BJ (cell line): Measurements from ENCODE around the gene ACOXL. TPM values are rescaled to one million over a fixed set of nuclear protein-coding genes. Genes with fewer than 3 reads are reported as not detected.

Experiments used
- CTCF ChIA-PET: fragments of 350-600 bp; formaldehyde crosslinking; extraction: SDS; loops from one replicate; lab custom pipeline; 2021; ENCODE audit warnings: antibody characterized with exemption, inconsistent platforms; lab: Yijun Ruan, JAX
- POLR2A ChIA-PET: fragments of 300-600 bp; sonication (Branson Sonifier 250); formaldehyde crosslinking; extraction: SDS; loops from one replicate; lab custom pipeline; 2021; ENCODE audit warnings: antibody characterized with exemption; lab: Charles Lee
- DNase-seq: peaks from one replicate; pipeline ENCODE4 v3.0.0-alpha.2; 2011; ENCODE audit warnings: low read depth
- H3K27me3 ChIP-seq: 2 replicates; pipeline ENCODE4 v1.6.0; 2011; ENCODE audit warnings: low read length; ENCODE audit not compliant: control insufficient read depth, insufficient read depth
- H3K36me3 ChIP-seq: 2 replicates; pipeline ENCODE4 v1.5.1; 2011; ENCODE audit warnings: low read length; ENCODE audit not compliant: control insufficient read depth, insufficient read depth
- H3K4me3 ChIP-seq: 2 replicates; pipeline ENCODE4 v1.5.1; 2011; ENCODE audit warnings: low read depth, mild to moderate bottlenecking, control low read depth, low read length
- polyA plus RNA-seq: library from polyadenylated mRNA; depleted of rRNA; stranded (reverse); fragments of >200 nt; gene quantifications from 2 replicates; pipeline ENCODE4 v1.2.3, GENCODE V29; 2011
- TF ChIP-seq, protein P1 (sequence below): IDR thresholded peaks from 2 replicates; pipeline ENCODE4 v1.5.1; 2011; ENCODE audit warnings: low read depth, mild to moderate bottlenecking, control low read depth, inconsistent platforms, low read length, moderate library complexity; ENCODE audit not compliant: insufficient read depth

Gene ACOXL
- polyA plus RNA-seq, 1 experiment, result not detected

GRCh38 chr2:111149882-111150455 is 417.6 kb downstream of the ACOXL start:
- H3K4me3 ChIP-seq, result no peak overlapping the region
- H3K27me3 ChIP-seq, result no peaks in the 10 kb centered on the region
- DNase-seq, result no peak
- TF ChIP-seq, protein P1, sequence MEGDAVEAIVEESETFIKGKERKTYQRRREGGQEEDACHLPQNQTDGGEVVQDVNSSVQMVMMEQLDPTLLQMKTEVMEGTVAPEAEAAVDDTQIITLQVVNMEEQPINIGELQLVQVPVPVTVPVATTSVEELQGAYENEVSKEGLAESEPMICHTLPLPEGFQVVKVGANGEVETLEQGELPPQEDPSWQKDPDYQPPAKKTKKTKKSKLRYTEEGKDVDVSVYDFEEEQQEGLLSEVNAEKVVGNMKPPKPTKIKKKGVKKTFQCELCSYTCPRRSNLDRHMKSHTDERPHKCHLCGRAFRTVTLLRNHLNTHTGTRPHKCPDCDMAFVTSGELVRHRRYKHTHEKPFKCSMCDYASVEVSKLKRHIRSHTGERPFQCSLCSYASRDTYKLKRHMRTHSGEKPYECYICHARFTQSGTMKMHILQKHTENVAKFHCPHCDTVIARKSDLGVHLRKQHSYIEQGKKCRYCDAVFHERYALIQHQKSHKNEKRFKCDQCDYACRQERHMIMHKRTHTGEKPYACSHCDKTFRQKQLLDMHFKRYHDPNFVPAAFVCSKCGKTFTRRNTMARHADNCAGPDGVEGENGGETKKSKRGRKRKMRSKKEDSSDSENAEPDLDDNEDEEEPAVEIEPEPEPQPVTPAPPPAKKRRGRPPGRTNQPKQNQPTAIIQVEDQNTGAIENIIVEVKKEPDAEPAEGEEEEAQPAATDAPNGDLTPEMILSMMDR, result no peak
- H3K36me3 ChIP-seq, result no peaks in the 10 kb centered on the region
- ChIA-PET CTCF (no interaction called here), POLR2A (no interaction called here)

- no peaks in the 10 kb centered on the region for H3K27me3 ChIP-seq
- CTCF ChIA-PET, result no interaction called here
- no peak for DNase-seq
- POLR2A ChIA-PET, result no interaction called here
- H3K4me3 ChIP-seq, result no peak overlapping the region
- TF ChIP-seq, protein P1, result no peak
- no peaks in the 10 kb centered on the region for H3K36me3 ChIP-seq
Measured at GRCh38 chr2:111154758-111155157, 422.4 kb downstream of the ACOXL start.

DNA sequence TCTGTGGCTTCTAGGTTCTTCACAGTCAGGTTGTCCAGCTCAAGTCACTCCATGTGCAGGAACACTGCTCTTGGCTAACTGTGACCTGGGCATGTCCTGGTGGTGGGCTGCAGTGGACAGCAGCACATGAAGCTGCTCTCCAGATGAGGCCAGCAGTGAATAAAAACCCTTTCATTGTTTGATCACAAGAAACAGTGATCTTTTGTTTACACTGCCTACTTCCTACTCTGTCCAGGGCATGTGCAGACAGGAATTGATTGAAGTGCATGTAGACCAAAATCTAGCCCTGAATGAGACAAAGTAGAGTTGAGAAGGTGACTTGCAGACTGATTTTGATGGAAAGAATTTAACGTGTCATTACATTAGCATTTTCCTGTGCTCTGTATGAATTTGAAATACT is 423.2 kb downstream of the ACOXL start:
- DNase-seq, result no peak
- TF ChIP-seq, protein P1, result no peak
- CTCF ChIA-PET, result no interaction called here

DNA sequence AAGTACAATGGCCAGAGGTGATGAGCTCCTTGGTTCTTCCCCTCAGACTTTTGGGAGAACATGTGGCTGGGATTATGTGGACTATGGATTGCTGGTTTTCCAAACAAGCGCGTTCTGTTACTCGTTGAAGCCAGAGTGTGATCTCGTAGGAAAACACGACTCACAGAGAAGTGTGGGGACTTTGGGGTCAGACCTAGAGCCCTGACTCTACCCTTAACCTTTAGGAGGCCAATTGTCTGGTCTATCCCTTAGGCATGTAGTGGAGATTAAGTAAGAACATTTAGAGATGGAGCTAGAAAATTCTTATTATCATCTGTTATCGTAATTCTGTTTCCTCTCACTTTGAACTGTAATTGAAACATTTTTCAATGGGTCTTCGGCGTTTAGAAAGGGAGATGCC is 424.2 kb downstream of the ACOXL start:
- ChIA-PET POLR2A (no interaction called here), CTCF (no interaction called here)
- H3K4me3 ChIP-seq, result no peak overlapping the region
- no peaks in the 10 kb centered on the region for H3K36me3 ChIP-seq
- DNase-seq, result no peak
- TF ChIP-seq, protein P1, result no peak
- H3K27me3 ChIP-seq, result no peaks in the 10 kb centered on the region

More for the DNA sequence above, 423.2 kb downstream of the ACOXL start:
- POLR2A ChIA-PET, result no interaction called here
- Histone ChIP-seq H3K36me3 (no peaks in the 10 kb centered on the region), H3K4me3 (no peak overlapping the region), H3K27me3 (no peaks in the 10 kb centered on the region)

DNA sequence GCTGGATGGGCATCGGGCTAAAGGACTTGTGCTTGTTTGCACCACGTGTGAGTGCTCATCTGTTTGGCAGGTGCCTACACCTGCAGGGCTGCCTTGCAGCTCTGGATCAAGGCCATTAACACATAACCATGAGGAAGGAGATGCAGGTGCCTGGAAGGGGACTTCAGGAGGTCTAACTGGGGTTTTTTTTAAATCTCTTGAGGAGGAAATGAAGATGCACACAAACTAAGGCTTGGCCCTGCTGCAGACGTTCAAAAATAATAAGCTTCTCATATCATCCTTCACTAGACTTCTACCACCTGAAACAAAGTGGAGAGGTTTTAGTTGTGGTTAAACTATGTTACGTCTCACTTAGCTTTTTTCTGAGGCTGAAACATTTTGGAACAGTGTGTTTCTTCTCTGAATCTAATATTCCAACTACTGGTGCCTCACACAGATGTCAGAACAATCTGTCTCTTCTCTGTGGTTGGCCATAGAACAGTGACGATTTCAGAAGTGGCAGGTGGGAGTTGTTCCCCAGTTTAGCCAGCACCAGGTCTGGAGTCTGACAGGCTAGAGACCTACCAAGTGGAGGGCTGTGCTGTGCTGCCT is 424.8 kb downstream of the ACOXL start:
- POLR2A ChIA-PET, result no interaction called here
- H3K4me3 ChIP-seq, result no peak overlapping the region
- no peak for DNase-seq
- H3K36me3 ChIP-seq, result no peaks in the 10 kb centered on the region
- TF ChIP-seq, protein P1, result no peak
- CTCF ChIA-PET, result no interaction called here
- no peaks in the 10 kb centered on the region for H3K27me3 ChIP-seq
